ENCODE data around the gene PKIB. TPM values are rescaled to one million over a fixed set of nuclear protein-coding genes. Genes with fewer than 3 reads are reported as not detected.

The PKIB gene
- total and polyA plus RNA-seq, 3 donors from 2014 or later = 1.4 to 5.0 (median 3.3) TPM

GRCh38 chr6:122754191-122754731 lies 144.1 kb downstream of the PKIB start:
- intact Hi-C loops (cut with DNase I; ENCODE audit: low total_unique reads) = no loop called here
- WGBS, 2 donors = 49 to 63% methylated on average over 5 of the region's 5 CpGs
- H3K27ac ChIP-seq = peak overlapping the region; percentile 26 to 41
- no peak for TF ChIP-seq CTCF (IDR thresholded peaks at IDR 0.05)
- no peak for TF ChIP-seq POLR2A (IDR thresholded peaks at IDR 0.05)
- H3K4me1 ChIP-seq = peaks cover 7% of the 10 kb centered on the region
- no peaks in the 10 kb centered on the region for H3K9me3 ChIP-seq
- H3K36me3 ChIP-seq (ENCODE audit: low read depth, missing control alignments) = no peaks in the 10 kb centered on the region
- H3K4me3 ChIP-seq = no peak overlapping the region
- DNase-seq = peak; percentile 26
- H3K27me3 ChIP-seq = no peaks in the 10 kb centered on the region

GRCh38 chr6:122755901-122756300 lies 145.7 kb downstream of the PKIB start:
- no peak for DNase-seq
- 73 to 80% methylated on average over 9 of the region's 9 CpGs for WGBS, 2 donors
- H3K4me1 ChIP-seq = peaks cover 7% of the 10 kb centered on the region
- TF ChIP-seq CTCF (IDR thresholded peaks at IDR 0.05) (no peak), POLR2A (IDR thresholded peaks at IDR 0.05) (no peak)
- no peaks in the 10 kb centered on the region for H3K36me3 ChIP-seq (ENCODE audit: low read depth, missing control alignments)
- no peaks in the 10 kb centered on the region for H3K27me3 ChIP-seq
- intact Hi-C loops (cut with DNase I; ENCODE audit: low total_unique reads) = no loop called here
- H3K4me3 ChIP-seq = no peak overlapping the region
- H3K9me3 ChIP-seq = no peaks in the 10 kb centered on the region
- H3K27ac ChIP-seq = no peak overlapping the region

GRCh38 chr6:122758927-122759334 lies 148.7 kb downstream of the PKIB start:
- Histone ChIP-seq H3K36me3 (ENCODE audit: low read depth, missing control alignments) (no peaks in the 10 kb centered on the region), H3K27ac (no peak overlapping the region), H3K9me3 (no peaks in the 10 kb centered on the region), H3K4me3 (no peak overlapping the region), H3K4me1 (peaks cover 6% of the 10 kb centered on the region), H3K27me3 (no peaks in the 10 kb centered on the region)
- DNase-seq = no peak
- intact Hi-C loops (cut with DNase I; ENCODE audit: low total_unique reads) = no loop called here
- TF ChIP-seq POLR2A (IDR thresholded peaks at IDR 0.05) (no peak), CTCF (IDR thresholded peaks at IDR 0.05) (no peak)
- 56 to 77% methylated on average over 1 of the region's 1 CpG for WGBS, 2 donors

- DNase-seq = no peak
- Histone ChIP-seq H3K9me3 (no peaks in the 10 kb centered on the region), H3K4me3 (no peak overlapping the region), H3K27me3 (no peaks in the 10 kb centered on the region), H3K27ac (no peak overlapping the region), H3K36me3 (ENCODE audit: low read depth, missing control alignments) (no peaks in the 10 kb centered on the region), H3K4me1 (no peaks in the 10 kb centered on the region)
- TF ChIP-seq POLR2A (IDR thresholded peaks at IDR 0.05) (no peak), CTCF (IDR thresholded peaks at IDR 0.05) (no peak)
- intact Hi-C loops (cut with DNase I; ENCODE audit: low total_unique reads) = no loop called here
These were observed 150.1 kb downstream of the PKIB start for GRCh38 chr6:122760330-122760729.

- intact Hi-C loops (cut with DNase I; ENCODE audit: low total_unique reads) = no loop called here
- H3K27ac ChIP-seq = no peak overlapping the region
- no peaks in the 10 kb centered on the region for H3K27me3 ChIP-seq
- no peaks in the 10 kb centered on the region for H3K36me3 ChIP-seq (ENCODE audit: low read depth, missing control alignments)
- H3K4me3 ChIP-seq = no peak overlapping the region
- no peak for DNase-seq
- TF ChIP-seq POLR2A (IDR thresholded peaks at IDR 0.05) (no peak), CTCF (IDR thresholded peaks at IDR 0.05) (no peak)
- H3K4me1 ChIP-seq = no peaks in the 10 kb centered on the region
- H3K9me3 ChIP-seq = no peaks in the 10 kb centered on the region
These were observed 156.1 kb downstream of the PKIB start for GRCh38 chr6:122766256-122766655.

Data from testis (tissue), 3 donors.